ENCODE results near the gene DCAF10. TPM values are rescaled to one million over a fixed set of nuclear protein-coding genes. Genes with fewer than 3 reads are reported as not detected.
"Not testable (repeated sequence)": the region's sequence is repeated elsewhere in the genome, so short reads cannot be mapped to it uniquely, and the experiment has no call there.

Gene DCAF10
- total and polyA plus RNA-seq, 4 donors: 19.1 to 31.0 (median 23.3) TPM

DNA sequence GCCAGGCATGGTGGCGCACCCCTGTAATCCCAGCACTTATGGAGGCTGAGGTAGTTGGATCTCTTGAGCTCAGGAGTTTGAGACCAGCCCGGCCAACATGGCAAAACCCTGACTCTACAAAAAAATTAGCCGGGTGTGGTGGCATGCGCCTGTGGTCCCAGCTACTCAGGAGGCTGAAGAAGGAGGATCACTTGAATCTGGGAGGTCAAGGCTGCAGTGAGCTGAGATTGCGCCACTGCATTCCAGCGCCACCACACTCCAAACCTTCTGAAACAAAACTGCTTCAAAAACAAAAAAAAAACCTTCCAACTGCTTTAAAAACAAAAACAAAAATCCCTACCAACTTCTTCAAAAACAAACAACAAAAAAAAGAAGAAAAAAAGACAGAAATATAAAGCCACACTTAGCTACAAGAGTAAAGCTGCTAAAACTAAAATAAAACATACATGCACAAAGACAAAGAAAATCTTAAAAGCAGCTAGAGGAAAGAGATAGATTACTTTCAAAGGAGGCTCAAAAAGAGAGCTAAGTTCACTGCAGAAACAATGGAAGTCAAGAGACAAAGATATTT, 11.4 kb downstream of the DCAF10 start:
- H3K36me3 ChIP-seq (ENCODE audit: control insufficient read depth, insufficient read depth, low read length): no peaks in the 10 kb centered on the region
- no peak overlapping the region for H3K4me3 ChIP-seq (ENCODE audit: low read depth, low read length)
- 100% methylated on average over 3 of the region's 6 CpGs for WGBS (ENCODE audit: insufficient coverage)
- H3K27me3 ChIP-seq (ENCODE audit: control insufficient read depth, insufficient read depth, low read length): no peaks in the 10 kb centered on the region
- H3K9me3 ChIP-seq (ENCODE audit: control insufficient read depth, insufficient read depth, low read length): no peaks in the 10 kb centered on the region
- H3K27ac ChIP-seq (ENCODE audit: low read depth, low read length): no peak overlapping the region
- no peak for DNase-seq (ENCODE audit: low read depth in 4 of 6, low spot score in 6 of 6)
- H3K4me1 ChIP-seq (ENCODE audit: control insufficient read depth, insufficient read depth, low read length): no peaks in the 10 kb centered on the region

DNA sequence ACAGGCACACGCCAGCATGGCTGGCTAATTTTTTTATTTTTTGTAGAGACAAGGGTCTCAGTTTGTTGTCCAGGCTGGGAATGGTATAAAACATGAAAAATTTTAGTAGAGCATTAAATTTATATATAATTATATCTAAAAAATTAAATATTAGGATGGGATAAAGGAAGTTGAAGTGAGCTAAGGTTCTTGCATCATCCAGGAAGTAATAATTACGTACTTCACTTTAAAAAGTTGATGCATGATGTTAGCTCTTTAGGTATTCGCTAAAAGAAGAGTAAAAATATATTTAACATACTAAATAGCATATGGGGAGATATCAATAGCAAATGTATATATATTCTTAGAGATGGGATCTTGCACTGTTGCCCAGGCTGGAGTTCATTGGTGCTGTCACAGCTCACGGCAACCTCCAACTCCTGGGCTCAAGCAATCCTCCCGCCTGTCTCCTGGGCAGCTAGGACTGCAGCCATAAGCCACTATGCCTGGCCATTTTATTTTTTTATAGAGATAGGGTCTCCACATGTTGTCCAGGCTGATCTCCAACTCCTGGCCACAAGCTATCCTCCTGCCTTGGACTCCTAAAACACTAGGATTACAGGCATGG, 12.3 kb downstream of the DCAF10 start:
- no peaks in the 10 kb centered on the region for H3K27me3 ChIP-seq (ENCODE audit: control insufficient read depth, insufficient read depth, low read length)
- no peak overlapping the region for H3K4me3 ChIP-seq (ENCODE audit: low read depth, low read length)
- 100% methylated on average over 1 of the region's 5 CpGs for WGBS (ENCODE audit: insufficient coverage)
- no peaks in the 10 kb centered on the region for H3K4me1 ChIP-seq (ENCODE audit: control insufficient read depth, insufficient read depth, low read length)
- no peaks in the 10 kb centered on the region for H3K9me3 ChIP-seq (ENCODE audit: control insufficient read depth, insufficient read depth, low read length)
- DNase-seq (ENCODE audit: low read depth in 4 of 6, low spot score in 6 of 6): no peak
- no peak overlapping the region for H3K27ac ChIP-seq (ENCODE audit: low read depth, low read length)
- H3K36me3 ChIP-seq (ENCODE audit: control insufficient read depth, insufficient read depth, low read length): no peaks in the 10 kb centered on the region

DNA sequence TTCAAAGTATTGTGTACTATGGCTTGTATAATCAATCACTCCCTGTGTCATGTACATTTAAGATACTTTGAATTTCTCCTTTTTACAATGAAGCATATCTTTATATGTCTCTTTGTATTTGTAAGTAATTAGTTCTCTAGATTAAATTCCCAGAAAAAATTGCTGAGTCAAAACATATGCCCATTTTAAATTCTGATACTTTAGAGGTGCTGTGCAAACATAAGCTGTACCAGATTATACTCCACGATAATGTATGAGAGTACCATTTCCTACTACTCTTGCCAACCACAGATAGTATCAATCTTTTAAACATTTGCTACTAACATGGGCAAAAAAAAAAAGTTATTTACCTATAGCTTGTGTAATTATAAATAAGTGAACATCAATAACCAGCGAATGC, 18.3 kb downstream of the DCAF10 start:
- H3K4me1 ChIP-seq (ENCODE audit: control insufficient read depth, insufficient read depth, low read length): no peaks in the 10 kb centered on the region
- H3K9me3 ChIP-seq (ENCODE audit: control insufficient read depth, insufficient read depth, low read length): no peaks in the 10 kb centered on the region
- H3K27ac ChIP-seq (ENCODE audit: low read depth, low read length): no peak overlapping the region
- no CpG with 5 or more reads among the region's 2 CpGs for WGBS (ENCODE audit: insufficient coverage)
- no peaks in the 10 kb centered on the region for H3K27me3 ChIP-seq (ENCODE audit: control insufficient read depth, insufficient read depth, low read length)
- DNase-seq (ENCODE audit: low read depth in 4 of 6, low spot score in 6 of 6): no peak
- H3K36me3 ChIP-seq (ENCODE audit: control insufficient read depth, insufficient read depth, low read length): no peaks in the 10 kb centered on the region
- no peak overlapping the region for H3K4me3 ChIP-seq (ENCODE audit: low read depth, low read length)

DNA sequence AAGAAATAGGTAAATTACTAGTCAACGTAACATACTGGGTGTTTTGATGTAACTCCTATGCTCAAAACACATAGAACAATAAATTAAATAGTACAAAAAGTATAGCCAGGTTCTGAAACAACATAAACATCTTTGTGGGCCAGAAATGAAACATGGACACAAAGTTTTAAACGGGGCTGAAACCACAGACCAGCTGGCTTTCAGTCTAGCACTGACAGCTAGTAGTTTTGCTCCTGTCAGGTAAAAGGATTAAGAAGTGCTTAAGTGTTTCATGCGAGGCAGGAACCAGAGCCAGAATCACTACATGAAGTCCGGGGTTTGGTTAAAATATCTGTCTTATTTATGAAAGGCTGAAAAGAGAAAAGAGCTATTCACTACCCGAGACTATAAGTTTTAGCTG, 19.5 kb downstream of the DCAF10 start:
- Histone ChIP-seq H3K9me3 (ENCODE audit: control insufficient read depth, insufficient read depth, low read length) (no peaks in the 10 kb centered on the region), H3K36me3 (ENCODE audit: control insufficient read depth, insufficient read depth, low read length) (no peaks in the 10 kb centered on the region), H3K27me3 (ENCODE audit: control insufficient read depth, insufficient read depth, low read length) (no peaks in the 10 kb centered on the region), H3K27ac (ENCODE audit: low read depth, low read length) (no peak overlapping the region), H3K4me1 (ENCODE audit: control insufficient read depth, insufficient read depth, low read length) (no peaks in the 10 kb centered on the region), H3K4me3 (ENCODE audit: low read depth, low read length) (no peak overlapping the region)
- DNase-seq (ENCODE audit: low read depth in 4 of 6, low spot score in 6 of 6): no peak
- 100% methylated on average over 1 of the region's 5 CpGs for WGBS (ENCODE audit: insufficient coverage)

DNA sequence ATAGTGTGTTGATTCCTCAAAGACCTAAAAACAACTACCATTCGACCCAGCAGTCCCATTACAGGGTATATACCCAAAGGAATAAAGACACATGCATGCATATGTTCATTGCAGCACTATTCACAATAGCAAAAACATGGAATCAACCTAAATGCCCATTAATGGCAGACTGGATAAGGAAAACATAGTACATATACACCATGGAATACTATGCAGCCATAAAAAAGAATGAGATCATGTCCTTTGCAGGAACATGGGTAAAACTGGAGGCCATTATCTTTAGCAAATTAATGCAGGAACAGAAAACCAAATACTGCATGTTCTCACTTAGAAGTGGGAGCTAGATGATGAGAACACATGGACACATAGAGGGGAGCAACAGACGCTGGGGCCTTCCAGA, 24.6 kb downstream of the DCAF10 start:
- H3K9me3 ChIP-seq (ENCODE audit: control insufficient read depth, insufficient read depth, low read length); H3K27me3 ChIP-seq (ENCODE audit: control insufficient read depth, insufficient read depth, low read length); H3K4me1 ChIP-seq (ENCODE audit: control insufficient read depth, insufficient read depth, low read length); H3K4me3 ChIP-seq (ENCODE audit: low read depth, low read length); DNase-seq (ENCODE audit: low read depth in 4 of 6, low spot score in 6 of 6); H3K27ac ChIP-seq (ENCODE audit: low read depth, low read length): not testable (repeated sequence)
- peaks cover 17% of the 10 kb centered on the region for H3K36me3 ChIP-seq (ENCODE audit: control insufficient read depth, insufficient read depth, low read length)
- WGBS (ENCODE audit: insufficient coverage): 100% methylated on average over 1 of the region's 2 CpGs

DNA sequence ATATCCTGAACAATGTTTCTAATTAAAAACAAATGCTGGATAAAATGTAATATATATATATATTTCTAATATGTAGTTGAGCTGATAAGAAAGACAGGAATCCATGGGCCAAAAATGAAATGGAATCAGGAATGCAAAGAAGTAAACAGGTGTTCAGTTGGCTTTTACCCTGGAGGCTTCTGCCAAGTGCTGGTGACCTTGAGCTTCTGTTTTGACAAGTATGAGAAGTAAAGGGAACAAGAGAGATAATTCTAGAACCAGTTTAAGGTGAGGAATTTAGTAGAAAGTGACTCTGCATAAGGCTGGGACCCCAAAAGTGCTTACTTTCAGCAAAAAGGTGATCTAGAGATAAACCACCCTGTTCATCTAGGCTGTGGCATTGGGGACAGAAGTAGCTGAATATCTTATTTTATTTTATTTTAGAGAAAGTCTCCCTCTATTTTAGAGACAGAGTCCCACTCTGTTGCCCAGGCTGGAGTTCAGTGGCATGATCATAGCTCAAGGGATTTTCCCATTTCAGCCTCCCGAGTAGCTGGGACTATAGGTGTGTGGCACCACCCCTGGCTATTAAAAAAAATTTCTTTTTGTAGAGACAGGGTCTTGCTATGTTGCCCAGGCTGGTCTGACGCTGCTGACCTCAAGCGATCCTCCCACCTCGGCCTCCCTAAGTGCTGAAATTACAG, 27.0 kb downstream of the DCAF10 start:
- Histone ChIP-seq H3K4me3 (ENCODE audit: low read depth, low read length) (no peak overlapping the region), H3K36me3 (ENCODE audit: control insufficient read depth, insufficient read depth, low read length) (peaks cover 17% of the 10 kb centered on the region), H3K9me3 (ENCODE audit: control insufficient read depth, insufficient read depth, low read length) (no peaks in the 10 kb centered on the region), H3K27ac (ENCODE audit: low read depth, low read length) (no peak overlapping the region), H3K4me1 (ENCODE audit: control insufficient read depth, insufficient read depth, low read length) (no peaks in the 10 kb centered on the region), H3K27me3 (ENCODE audit: control insufficient read depth, insufficient read depth, low read length) (no peaks in the 10 kb centered on the region)
- WGBS (ENCODE audit: insufficient coverage): 93% methylated on average over 4 of the region's 4 CpGs
- DNase-seq (ENCODE audit: low read depth in 4 of 6, low spot score in 6 of 6): no peak

DNA sequence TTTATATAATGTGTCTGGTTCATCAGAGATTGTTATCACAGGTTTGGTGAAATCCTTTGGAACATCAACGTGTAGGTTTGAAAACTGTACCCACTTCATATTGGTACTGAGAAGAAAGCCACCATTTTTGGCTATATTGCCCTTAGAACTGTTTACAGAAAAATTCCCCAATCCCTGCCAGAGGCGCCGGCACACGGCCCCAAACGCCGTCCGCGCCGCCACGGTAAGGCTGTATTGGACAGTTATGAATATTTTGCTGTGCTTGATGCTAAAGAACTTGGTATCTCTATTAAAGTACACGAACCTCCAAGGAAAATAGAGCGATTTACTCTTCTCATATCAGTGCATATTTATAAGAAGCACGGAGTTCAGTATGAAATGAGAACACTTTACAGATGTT, 35.2 kb downstream of the DCAF10 start:
- Histone ChIP-seq H3K4me1 (ENCODE audit: control insufficient read depth, insufficient read depth, low read length) (no peaks in the 10 kb centered on the region), H3K27ac (ENCODE audit: low read depth, low read length) (no peak overlapping the region), H3K9me3 (ENCODE audit: control insufficient read depth, insufficient read depth, low read length) (no peaks in the 10 kb centered on the region), H3K36me3 (ENCODE audit: control insufficient read depth, insufficient read depth, low read length) (peaks cover 15% of the 10 kb centered on the region), H3K4me3 (ENCODE audit: low read depth, low read length) (no peak overlapping the region), H3K27me3 (ENCODE audit: control insufficient read depth, insufficient read depth, low read length) (no peaks in the 10 kb centered on the region)
- no peak for DNase-seq (ENCODE audit: low read depth in 4 of 6, low spot score in 6 of 6)
- no CpG with 5 or more reads among the region's 13 CpGs for WGBS (ENCODE audit: insufficient coverage)

DNA sequence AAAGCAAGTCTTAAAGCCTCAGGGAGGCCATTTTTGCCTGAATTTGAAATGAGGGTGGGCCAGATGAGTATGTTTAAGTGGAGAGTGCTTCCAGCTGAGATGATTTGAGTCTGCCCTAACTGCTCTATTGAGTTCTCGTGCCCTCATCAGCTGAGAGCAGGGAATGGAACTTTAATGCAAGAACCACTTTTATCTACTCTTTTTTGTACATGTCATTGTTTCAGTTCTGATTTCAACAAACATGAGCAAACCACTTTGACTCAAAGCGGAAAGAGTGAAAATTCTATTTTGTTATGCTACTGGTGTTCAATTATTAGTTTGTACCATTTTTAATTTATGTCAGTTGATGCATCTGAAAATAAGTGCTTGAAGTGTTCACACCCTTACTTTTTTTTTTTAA, 35.8 kb downstream of the DCAF10 start:
- WGBS (ENCODE audit: insufficient coverage): no CpG with 5 or more reads among the region's 2 CpGs
- H3K4me3 ChIP-seq (ENCODE audit: low read depth, low read length): no peak overlapping the region

DNA sequence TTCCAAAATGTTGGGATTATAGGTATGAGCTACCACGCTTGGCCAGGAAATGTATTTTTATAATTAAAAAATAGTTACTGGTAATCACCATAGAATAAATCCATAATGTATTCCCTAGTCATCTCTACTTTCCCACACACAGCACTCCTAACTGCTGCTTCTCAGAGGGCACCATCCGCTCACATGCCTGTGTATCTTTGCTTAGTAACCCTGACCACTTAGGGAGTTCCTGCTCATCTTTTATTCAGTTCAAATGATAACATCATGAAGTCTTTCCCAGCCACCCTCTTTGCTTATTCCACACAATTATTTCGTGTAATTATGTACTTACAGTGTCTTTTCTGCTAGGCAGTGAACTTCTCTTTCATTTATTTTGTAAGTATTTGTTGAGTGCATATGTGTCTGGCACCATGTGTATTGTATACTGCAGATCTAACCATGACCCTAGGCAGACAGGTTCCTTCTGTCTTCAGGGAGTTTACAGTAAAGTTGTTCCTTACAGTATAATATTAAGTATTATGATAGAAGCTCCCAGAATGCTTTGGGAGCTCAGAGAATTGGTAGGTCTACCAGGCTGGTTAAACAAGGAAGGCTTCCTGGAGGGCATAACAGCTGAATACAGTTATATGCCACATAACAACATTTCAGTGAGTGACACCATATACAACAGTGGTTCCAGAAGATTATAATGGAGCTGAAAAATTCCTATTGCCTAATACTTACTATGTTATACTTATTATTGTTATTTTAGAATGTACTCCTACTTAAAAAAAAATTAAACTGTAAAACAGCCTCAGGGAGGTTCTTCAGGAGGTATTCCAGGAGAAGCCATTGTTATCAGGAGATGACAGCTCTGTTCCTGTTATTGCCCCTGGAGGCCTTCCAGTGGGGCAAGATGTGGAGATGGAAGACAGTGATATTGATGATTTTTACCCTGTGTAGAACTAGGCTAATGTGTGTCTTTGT, 39.2 kb downstream of the DCAF10 start:
- no peak overlapping the region for H3K27ac ChIP-seq (ENCODE audit: low read depth, low read length)
- H3K4me3 ChIP-seq (ENCODE audit: low read depth, low read length): no peak overlapping the region
- 100% methylated on average over 1 of the region's 3 CpGs for WGBS (ENCODE audit: insufficient coverage)
- H3K9me3 ChIP-seq (ENCODE audit: control insufficient read depth, insufficient read depth, low read length): no peaks in the 10 kb centered on the region
- no peaks in the 10 kb centered on the region for H3K4me1 ChIP-seq (ENCODE audit: control insufficient read depth, insufficient read depth, low read length)
- DNase-seq (ENCODE audit: low read depth in 4 of 6, low spot score in 6 of 6): no peak
- H3K27me3 ChIP-seq (ENCODE audit: control insufficient read depth, insufficient read depth, low read length): no peaks in the 10 kb centered on the region
- peaks cover 9% of the 10 kb centered on the region for H3K36me3 ChIP-seq (ENCODE audit: control insufficient read depth, insufficient read depth, low read length)

More for the DNA sequence above, 35.8 kb downstream of the DCAF10 start:
- no peaks in the 10 kb centered on the region for H3K9me3 ChIP-seq (ENCODE audit: control insufficient read depth, insufficient read depth, low read length)
- H3K36me3 ChIP-seq (ENCODE audit: control insufficient read depth, insufficient read depth, low read length): peaks cover 15% of the 10 kb centered on the region
- no peak overlapping the region for H3K27ac ChIP-seq (ENCODE audit: low read depth, low read length)
- H3K4me1 ChIP-seq (ENCODE audit: control insufficient read depth, insufficient read depth, low read length): no peaks in the 10 kb centered on the region
- no peak for DNase-seq (ENCODE audit: low read depth in 4 of 6, low spot score in 6 of 6)
- H3K27me3 ChIP-seq (ENCODE audit: control insufficient read depth, insufficient read depth, low read length): no peaks in the 10 kb centered on the region
